SIG-M5 (cell line): ENCODE data around the gene ZNF638.

ENCODE experiments used
- DNase-seq: peaks from one replicate; lab custom pipeline; 2025; lab: John Stamatoyannopoulos, UW

Gene ZNF638

DNA sequence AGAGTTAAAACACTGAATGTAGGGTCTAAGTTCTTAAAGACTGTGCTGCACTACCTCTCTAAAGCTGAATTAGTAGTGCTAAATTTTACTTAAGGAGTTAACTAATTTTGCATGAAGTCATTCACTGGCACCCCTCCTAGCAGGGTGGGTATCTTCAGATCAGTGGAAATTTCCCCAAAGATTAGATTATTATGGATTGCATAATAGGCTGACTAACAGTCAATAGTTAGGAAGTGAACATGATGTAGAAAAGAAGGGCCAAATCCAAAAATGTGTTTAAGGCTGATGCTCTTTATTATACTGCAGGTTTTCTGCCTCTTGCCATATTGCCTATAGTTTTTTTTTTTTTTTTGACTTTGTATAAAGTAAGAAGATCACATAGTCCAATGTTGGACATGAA lies 5.2 kb downstream of the ZNF638 start:
- DNase-seq: no peak

- DNase-seq: no peak
These were observed 6.2 kb downstream of the ZNF638 start for GRCh38 chr2:71337776-71338175.

GRCh38 chr2:71339685-71340084 lies 8.1 kb downstream of the ZNF638 start:
- no peak for DNase-seq

DNA sequence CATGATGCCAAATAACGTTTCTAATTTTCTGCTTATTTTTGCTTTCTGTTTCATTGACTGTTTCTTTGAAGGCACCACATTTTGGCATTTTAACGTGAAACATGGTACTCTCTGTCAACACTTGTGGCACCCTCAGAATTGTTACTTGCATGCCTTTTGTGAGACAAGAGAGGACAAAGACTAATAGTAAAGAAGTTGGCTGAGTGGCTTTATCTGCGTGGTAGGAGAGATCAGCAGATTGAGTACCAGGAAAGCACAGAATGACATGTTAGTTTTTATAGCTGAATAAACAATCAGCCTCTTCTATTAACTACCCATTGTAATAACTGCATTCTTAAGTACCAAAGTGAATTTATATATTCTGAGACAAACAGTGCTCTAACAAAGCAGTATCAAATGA lies 8.6 kb downstream of the ZNF638 start:
- DNase-seq: no peak

GRCh38 chr2:71341645-71342044 lies 10.1 kb downstream of the ZNF638 start:
- no peak for DNase-seq

GRCh38 chr2:71346065-71346464 lies 14.5 kb downstream of the ZNF638 start:
- DNase-seq: no peak

GRCh38 chr2:71347517-71347916 lies 15.9 kb downstream of the ZNF638 start:
- no peak for DNase-seq

GRCh38 chr2:71348302-71348701 lies 16.7 kb downstream of the ZNF638 start:
- DNase-seq: no peak

GRCh38 chr2:71353248-71353647 lies 21.7 kb downstream of the ZNF638 start:
- no peak for DNase-seq

DNA sequence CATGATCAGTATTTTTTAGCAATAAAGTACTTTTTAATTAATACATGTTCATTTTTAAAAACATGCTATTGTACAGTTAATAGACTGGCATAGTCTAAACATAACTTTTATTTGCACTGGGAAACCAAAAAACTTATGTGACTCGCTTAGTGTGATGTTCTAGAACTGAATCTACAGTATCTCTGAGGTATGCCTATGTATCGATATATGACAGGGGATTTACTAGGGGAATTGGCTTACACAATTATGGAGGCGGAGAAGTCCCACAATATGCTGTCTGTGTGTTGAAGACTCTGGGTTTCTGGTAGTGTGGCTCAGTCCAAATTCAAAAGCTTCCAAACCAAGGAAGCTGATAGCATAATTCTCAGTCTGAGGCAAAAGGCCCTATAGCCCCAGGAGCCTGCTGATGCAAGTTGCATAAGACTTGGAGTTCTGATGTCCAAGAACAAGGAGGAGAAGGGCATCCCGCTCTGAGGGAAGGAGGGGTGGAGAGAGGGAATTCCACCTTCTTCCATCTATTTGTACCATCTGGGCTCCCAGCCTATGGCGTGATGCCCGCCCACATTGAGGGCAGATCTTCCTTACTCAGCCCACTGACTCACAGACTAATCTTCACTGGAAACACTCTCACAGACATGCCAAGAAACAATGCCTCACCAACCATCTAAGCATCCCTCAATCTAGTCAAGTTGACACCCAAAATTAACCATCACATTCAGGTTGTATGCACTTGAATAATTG lies 27.5 kb downstream of the ZNF638 start:
- DNase-seq: no peak

DNA sequence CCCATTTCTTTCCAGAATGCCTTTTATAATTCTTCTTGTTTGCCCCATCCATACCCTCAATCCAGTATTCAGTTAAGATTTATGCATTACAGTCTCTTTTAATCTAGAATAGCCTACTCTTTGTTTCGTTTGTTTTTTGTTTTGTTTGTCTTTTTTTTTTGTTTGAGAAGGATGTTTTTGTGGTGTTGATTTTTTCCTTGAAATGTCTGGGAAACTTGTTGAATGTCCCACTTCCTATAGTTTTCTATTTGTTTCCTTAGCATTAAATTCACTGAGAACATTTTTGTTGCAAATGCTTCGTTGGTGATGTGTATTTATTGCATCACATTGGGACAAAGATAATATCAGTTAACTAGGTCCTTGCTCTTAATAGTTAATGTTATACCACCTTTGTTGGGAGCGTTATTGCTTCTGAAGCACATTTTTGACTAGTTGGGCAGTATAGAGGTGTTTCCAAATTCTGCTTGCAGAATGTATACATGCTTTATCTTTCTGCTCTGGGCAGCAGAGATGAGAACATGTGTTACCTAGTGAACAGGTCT lies 28.9 kb downstream of the ZNF638 start:
- DNase-seq: no peak

- DNase-seq: no peak
These were observed 30.0 kb downstream of the ZNF638 start for GRCh38 chr2:71361631-71362030.

GRCh38 chr2:71362447-71362846 lies 30.9 kb downstream of the ZNF638 start:
- DNase-seq: no peak

DNA sequence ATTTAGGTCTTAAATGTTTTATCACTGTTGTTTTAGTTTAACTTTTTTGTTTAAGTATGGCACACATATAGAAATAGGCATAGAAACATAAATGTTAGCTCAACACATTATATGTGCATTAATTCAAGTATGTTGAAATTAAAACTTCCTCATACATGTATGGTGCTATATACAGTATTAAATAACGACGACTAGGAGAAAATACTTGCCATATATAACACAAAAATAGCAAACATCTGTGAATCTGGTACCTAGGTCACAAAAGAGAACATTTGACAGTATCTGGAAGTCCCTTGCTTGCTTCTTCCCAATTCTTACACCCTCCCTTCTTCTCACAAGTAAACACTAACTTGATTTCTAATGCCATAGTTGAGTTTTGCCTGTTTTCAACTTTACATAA lies 38.4 kb downstream of the ZNF638 start:
- no peak for DNase-seq

DNA sequence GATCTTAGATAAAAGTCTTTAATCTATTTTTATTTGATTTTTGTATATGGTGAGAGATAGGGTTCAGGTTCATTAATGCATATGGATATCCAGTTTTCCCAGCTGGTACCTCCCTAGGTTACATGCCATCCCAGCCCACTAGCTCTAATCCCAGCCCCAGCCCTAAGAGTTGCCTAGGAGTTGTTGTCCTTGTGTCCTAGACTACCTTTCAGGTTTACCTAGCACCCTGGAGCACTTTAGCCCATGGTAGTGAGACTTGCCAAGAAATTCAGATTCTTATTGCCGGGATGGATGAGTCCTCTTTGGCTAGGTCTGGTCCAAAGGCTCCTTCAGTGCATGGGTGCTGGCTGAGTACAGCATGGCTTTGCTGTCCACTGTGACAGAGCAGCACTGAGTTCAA lies 40.5 kb downstream of the ZNF638 start:
- DNase-seq: no peak

- DNase-seq: no peak
These were observed 47.5 kb downstream of the ZNF638 start for GRCh38 chr2:71379086-71379485.

- no peak for DNase-seq
These were observed 49.1 kb downstream of the ZNF638 start for GRCh38 chr2:71380665-71381064.

- no peak for DNase-seq
These were observed 53.4 kb downstream of the ZNF638 start for GRCh38 chr2:71385012-71385411.

- no peak for DNase-seq
These were observed 56.6 kb downstream of the ZNF638 start for GRCh38 chr2:71388214-71388613.

GRCh38 chr2:71389384-71390072 lies 57.9 kb downstream of the ZNF638 start:
- no peak for DNase-seq

DNA sequence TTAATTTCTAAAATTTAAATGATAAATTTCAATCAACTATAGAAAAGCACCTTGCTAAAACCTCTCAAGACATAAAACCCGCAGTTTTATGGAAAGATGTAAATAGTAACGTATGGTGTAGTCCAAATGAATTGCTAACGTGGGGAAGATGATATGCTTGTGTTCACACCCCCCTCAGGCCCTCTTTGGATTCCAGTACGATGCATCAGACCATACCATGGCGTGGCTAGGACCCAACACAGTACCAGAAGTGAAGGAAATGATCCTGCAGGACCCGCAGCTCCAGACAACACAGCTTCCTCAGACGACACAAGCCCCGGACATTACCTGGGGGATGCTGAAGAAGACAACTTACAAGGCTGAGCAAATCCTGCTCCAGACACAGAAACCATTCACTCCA lies 61.6 kb downstream of the ZNF638 start:
- DNase-seq: no peak

GRCh38 chr2:71395471-71395870 lies 63.9 kb downstream of the ZNF638 start:
- DNase-seq: no peak

DNA sequence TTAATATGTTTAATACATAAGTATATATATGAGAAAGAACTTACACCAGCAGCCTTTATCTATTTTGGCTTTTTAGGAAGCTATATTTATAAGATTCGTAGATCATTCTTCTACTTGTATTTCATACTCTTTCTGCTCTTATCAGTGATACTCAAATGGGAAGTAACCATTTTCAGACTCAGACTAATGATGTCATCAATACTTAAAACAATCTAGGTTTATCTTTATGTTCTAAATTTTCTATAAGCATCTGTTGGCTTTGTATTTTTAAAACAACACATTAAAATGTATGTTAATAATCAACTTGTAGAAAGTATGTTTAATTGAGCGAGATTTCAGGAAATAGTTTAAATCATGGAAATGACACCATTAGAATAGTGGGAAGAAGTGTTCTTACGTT lies 70.8 kb downstream of the ZNF638 start:
- DNase-seq: no peak

- no peak for DNase-seq
These were observed 78.0 kb downstream of the ZNF638 start for GRCh38 chr2:71409611-71410010.
